ENCODE data around the gene PRR27.
"Not testable (repeated sequence)": the region's sequence is repeated elsewhere in the genome, so short reads cannot be mapped to it uniquely, and the experiment has no call there.

PRR27 gene

GRCh38 chr4:70183168-70183939, 29.3 kb downstream of the PRR27 start:
- no peaks in the 10 kb centered on the region for H3K27me3 Mint-ChIP-seq
- ATAC-seq (ENCODE audit: low read depth) (no peak), DNase-seq (ENCODE audit: low spot score in 2 of 2) (no peak)
- no peaks in the 10 kb centered on the region for H3K4me1 Mint-ChIP-seq
- peaks cover 2% of the 10 kb centered on the region for H3K9me3 Mint-ChIP-seq
- no peak overlapping the region for H3K27ac Mint-ChIP-seq
- no peaks in the 10 kb centered on the region for H3K36me3 Mint-ChIP-seq
- H3K4me3 Mint-ChIP-seq, result no peak overlapping the region

GRCh38 chr4:70183940-70184246, 29.9 kb downstream of the PRR27 start:
- ATAC-seq (ENCODE audit: low read depth), result no peak
- H3K9me3 Mint-ChIP-seq, result peaks cover 2% of the 10 kb centered on the region
- H3K27ac Mint-ChIP-seq, result no peak overlapping the region
- H3K4me3 Mint-ChIP-seq, result no peak overlapping the region
- no peaks in the 10 kb centered on the region for H3K27me3 Mint-ChIP-seq
- H3K36me3 Mint-ChIP-seq, result no peaks in the 10 kb centered on the region
- H3K4me1 Mint-ChIP-seq, result no peaks in the 10 kb centered on the region
- no peak for DNase-seq (ENCODE audit: low spot score in 2 of 2)

- Mint-ChIP-seq H3K9me3 (peaks cover 6% of the 10 kb centered on the region), H3K4me3 (no peak overlapping the region), H3K4me1 (no peaks in the 10 kb centered on the region), H3K36me3 (no peaks in the 10 kb centered on the region), H3K27ac (no peak overlapping the region), H3K27me3 (no peaks in the 10 kb centered on the region)
- DNase-seq (ENCODE audit: low spot score in 2 of 2) (no peak), ATAC-seq (ENCODE audit: low read depth) (no peak)
Observed at GRCh38 chr4:70187216-70187615, 33.2 kb downstream of the PRR27 start.

GRCh38 chr4:70190579-70190978, 36.5 kb downstream of the PRR27 start:
- Mint-ChIP-seq H3K27me3 (no peaks in the 10 kb centered on the region), H3K9me3 (peaks cover 6% of the 10 kb centered on the region), H3K4me3 (no peak overlapping the region), H3K27ac (no peak overlapping the region), H3K4me1 (no peaks in the 10 kb centered on the region), H3K36me3 (no peaks in the 10 kb centered on the region)
- no peak for DNase-seq (ENCODE audit: low spot score in 2 of 2)
- no peak for ATAC-seq (ENCODE audit: low read depth)

GRCh38 chr4:70191647-70192046, 37.6 kb downstream of the PRR27 start:
- no peaks in the 10 kb centered on the region for H3K27me3 Mint-ChIP-seq
- H3K4me3 Mint-ChIP-seq, result no peak overlapping the region
- ATAC-seq (ENCODE audit: low read depth), result no peak
- H3K9me3 Mint-ChIP-seq, result peaks cover 6% of the 10 kb centered on the region
- no peak for DNase-seq (ENCODE audit: low spot score in 2 of 2)
- no peak overlapping the region for H3K27ac Mint-ChIP-seq
- no peaks in the 10 kb centered on the region for H3K4me1 Mint-ChIP-seq
- no peaks in the 10 kb centered on the region for H3K36me3 Mint-ChIP-seq

- Mint-ChIP-seq H3K36me3 (no peaks in the 10 kb centered on the region), H3K27ac (no peak overlapping the region), H3K27me3 (no peaks in the 10 kb centered on the region), H3K4me1 (no peaks in the 10 kb centered on the region), H3K4me3 (no peak overlapping the region), H3K9me3 (peaks cover 6% of the 10 kb centered on the region)
- ATAC-seq (ENCODE audit: low read depth) (no peak), DNase-seq (ENCODE audit: low spot score in 2 of 2) (no peak)
Observed at GRCh38 chr4:70192895-70193294, 38.9 kb downstream of the PRR27 start.

- no peaks in the 10 kb centered on the region for H3K27me3 Mint-ChIP-seq
- no peak for ATAC-seq (ENCODE audit: low read depth)
- peaks cover 3% of the 10 kb centered on the region for H3K9me3 Mint-ChIP-seq
- no peak for DNase-seq (ENCODE audit: low spot score in 2 of 2)
- no peak within 1 kb of the TSS for H3K27ac Mint-ChIP-seq
- no peaks in the 10 kb centered on the region for H3K4me1 Mint-ChIP-seq
- no peak within 1 kb of the TSS for H3K4me3 Mint-ChIP-seq
- no peaks in the 10 kb centered on the region for H3K36me3 Mint-ChIP-seq
Observed at GRCh38 chr4:70195425-70195824, 41.4 kb downstream of the PRR27 start, which contains the start of gene ODAM. Gene ODAM (plus strand): TSS chr4:70195725. CDS start chr4:70196544, 819 bp downstream.

GRCh38 chr4:70196857-70197256, 42.8 kb downstream of the PRR27 start:
- Mint-ChIP-seq H3K4me3 (no peak overlapping the region), H3K27me3 (no peaks in the 10 kb centered on the region), H3K27ac (no peak overlapping the region), H3K4me1 (no peaks in the 10 kb centered on the region), H3K36me3 (no peaks in the 10 kb centered on the region), H3K9me3 (no peaks in the 10 kb centered on the region)
- no peak for DNase-seq (ENCODE audit: low spot score in 2 of 2)
- ATAC-seq (ENCODE audit: low read depth), result no peak

- Mint-ChIP-seq H3K27ac (no peak overlapping the region), H3K9me3 (no peaks in the 10 kb centered on the region)
Observed at GRCh38 chr4:70197842-70198241, 43.8 kb downstream of the PRR27 start.

GRCh38 chr4:70203601-70204000, 49.6 kb downstream of the PRR27 start:
- Mint-ChIP-seq H3K4me3 (no peak overlapping the region), H3K9me3 (no peaks in the 10 kb centered on the region), H3K4me1 (no peaks in the 10 kb centered on the region), H3K27me3 (no peaks in the 10 kb centered on the region), H3K36me3 (no peaks in the 10 kb centered on the region), H3K27ac (no peak overlapping the region)
- DNase-seq (ENCODE audit: low spot score in 2 of 2) (no peak), ATAC-seq (ENCODE audit: low read depth) (no peak)

More at GRCh38 chr4:70197842-70198241, 43.8 kb downstream of the PRR27 start:
- no peak for DNase-seq (ENCODE audit: low spot score in 2 of 2)
- Mint-ChIP-seq H3K36me3 (no peaks in the 10 kb centered on the region), H3K4me3 (no peak overlapping the region), H3K27me3 (no peaks in the 10 kb centered on the region), H3K4me1 (no peaks in the 10 kb centered on the region)
- ATAC-seq (ENCODE audit: low read depth), result no peak

GRCh38 chr4:70212752-70213151, 58.7 kb downstream of the PRR27 start:
- not testable (repeated sequence) for H3K4me1 Mint-ChIP-seq; ATAC-seq (ENCODE audit: low read depth); H3K27me3 Mint-ChIP-seq; H3K27ac Mint-ChIP-seq; H3K36me3 Mint-ChIP-seq; H3K9me3 Mint-ChIP-seq; DNase-seq (ENCODE audit: low spot score in 2 of 2); H3K4me3 Mint-ChIP-seq

Data from memory B cell (primary cell).